SK-N-DZ (cell line): ENCODE measurements around the gene LRRC46. TPM values are rescaled to one million over a fixed set of nuclear protein-coding genes. Genes with fewer than 3 reads are reported as not detected.
A peak's percentile ranks its signal among the peaks of the same experiment; 100 is the strongest.

ENCODE experiments used
- DNase-seq: peaks from one replicate; pipeline ENCODE4 v3.0.0-alpha.2; 2015; ENCODE audit warnings: low spot score
- polyA plus RNA-seq, 2 experiments: library from polyadenylated mRNA; depleted of rRNA; stranded (reverse); fragments of >200 nt; gene quantifications; 2 replicates each; pipeline ENCODE4 v1.2.3, GENCODE V29; 2014

Gene LRRC46, protein sequence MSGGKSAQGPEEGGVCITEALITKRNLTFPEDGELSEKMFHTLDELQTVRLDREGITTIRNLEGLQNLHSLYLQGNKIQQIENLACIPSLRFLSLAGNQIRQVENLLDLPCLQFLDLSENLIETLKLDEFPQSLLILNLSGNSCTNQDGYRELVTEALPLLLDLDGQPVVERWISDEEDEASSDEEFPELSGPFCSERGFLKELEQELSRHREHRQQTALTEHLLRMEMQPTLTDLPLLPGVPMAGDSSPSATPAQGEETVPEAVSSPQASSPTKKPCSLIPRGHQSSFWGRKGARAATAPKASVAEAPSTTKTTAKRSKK
- 0.34 TPM in 1 of 2 replicates, not detected in the other for polyA plus RNA-seq (2014; cell fraction: cytosol; rRNA removed)
- polyA plus RNA-seq (2014; cell fraction: nucleus; rRNA removed), result 0.79 and 1.8 TPM in 2 replicates

DNA sequence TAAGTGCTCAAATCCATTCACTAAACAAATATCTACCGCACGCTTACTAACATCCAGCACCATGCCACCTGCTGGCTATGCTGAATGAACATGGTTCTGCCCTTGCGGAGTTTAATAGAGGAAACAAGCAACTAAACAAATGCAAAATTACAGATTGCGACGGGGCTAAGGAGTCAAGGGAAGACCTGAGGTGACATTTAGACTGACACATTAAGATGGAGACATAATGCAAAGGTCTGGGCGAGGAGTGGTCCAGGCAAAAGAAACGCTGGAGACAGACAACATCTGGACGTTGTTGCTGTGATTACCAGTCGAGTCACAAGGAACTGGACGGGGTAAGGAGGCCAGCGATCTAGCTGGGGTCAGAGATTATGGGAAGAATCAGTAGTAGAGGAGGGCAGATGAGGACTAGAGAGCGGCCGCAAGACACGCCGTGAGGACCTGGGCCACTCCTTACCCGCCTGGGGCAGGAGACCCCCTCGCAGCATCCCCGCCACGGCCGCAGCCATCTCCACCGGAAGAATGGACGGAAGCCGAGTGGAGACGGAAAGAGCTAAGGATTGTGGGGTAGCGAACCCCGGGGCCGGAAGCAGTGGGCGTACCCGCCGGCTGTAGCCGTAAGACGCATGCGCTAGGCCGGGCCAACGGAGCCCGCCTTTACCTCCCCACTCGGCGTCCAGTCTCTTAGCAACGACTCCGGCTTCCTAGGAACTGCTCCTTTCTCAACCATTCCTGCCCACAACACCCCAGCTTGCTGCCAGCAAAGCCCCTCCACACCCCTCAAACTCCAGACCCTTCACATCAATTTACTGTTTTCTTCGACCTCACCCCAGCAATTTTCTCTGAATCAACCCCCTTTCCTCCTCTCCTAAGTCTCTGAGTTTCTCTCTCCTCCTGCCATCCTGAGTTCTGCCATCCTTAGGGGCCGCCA is at the start of gene LRRC46, which contains the start of gene MRPL10:
TSS of gene LRRC46 (plus strand) at position 668 of the 931 bp plus-strand sequence. CDS start 320 bp downstream, outside the sequence.
TSS of gene MRPL10 (minus strand) at position 539 of the 931 bp plus-strand sequence. CDS start at position 509, 30 bp downstream.
- DNase-seq, result peak; percentile 95

DNA sequence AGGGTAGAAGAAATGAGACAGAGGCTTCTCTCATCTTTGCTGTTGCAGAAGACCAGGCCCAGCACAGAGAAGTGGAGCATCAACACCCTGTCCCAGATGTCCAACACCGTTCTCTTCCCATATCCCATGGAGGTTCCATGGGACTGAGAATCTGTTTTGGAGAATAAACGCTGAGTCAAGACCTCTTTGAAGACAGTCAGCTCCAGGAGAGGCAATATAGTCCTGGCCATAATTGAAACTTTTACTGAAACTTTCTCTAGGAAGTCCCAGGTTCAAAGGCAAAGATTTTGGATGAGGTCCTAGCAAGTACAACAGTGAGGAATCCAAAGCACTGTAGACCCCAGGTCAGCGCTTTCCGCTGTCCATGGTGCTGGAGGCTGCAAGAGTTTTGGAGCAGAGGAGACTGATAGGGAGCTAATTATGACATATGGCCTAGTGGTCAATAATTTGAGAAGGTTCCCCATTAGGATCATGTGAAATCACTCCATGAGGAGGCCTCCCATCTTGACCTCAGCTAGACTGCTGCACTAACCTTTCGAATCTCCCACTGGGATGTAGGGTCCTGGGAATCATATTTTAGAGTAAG is 45.8 kb upstream of the LRRC46 start:
- DNase-seq, result no peak

DNA sequence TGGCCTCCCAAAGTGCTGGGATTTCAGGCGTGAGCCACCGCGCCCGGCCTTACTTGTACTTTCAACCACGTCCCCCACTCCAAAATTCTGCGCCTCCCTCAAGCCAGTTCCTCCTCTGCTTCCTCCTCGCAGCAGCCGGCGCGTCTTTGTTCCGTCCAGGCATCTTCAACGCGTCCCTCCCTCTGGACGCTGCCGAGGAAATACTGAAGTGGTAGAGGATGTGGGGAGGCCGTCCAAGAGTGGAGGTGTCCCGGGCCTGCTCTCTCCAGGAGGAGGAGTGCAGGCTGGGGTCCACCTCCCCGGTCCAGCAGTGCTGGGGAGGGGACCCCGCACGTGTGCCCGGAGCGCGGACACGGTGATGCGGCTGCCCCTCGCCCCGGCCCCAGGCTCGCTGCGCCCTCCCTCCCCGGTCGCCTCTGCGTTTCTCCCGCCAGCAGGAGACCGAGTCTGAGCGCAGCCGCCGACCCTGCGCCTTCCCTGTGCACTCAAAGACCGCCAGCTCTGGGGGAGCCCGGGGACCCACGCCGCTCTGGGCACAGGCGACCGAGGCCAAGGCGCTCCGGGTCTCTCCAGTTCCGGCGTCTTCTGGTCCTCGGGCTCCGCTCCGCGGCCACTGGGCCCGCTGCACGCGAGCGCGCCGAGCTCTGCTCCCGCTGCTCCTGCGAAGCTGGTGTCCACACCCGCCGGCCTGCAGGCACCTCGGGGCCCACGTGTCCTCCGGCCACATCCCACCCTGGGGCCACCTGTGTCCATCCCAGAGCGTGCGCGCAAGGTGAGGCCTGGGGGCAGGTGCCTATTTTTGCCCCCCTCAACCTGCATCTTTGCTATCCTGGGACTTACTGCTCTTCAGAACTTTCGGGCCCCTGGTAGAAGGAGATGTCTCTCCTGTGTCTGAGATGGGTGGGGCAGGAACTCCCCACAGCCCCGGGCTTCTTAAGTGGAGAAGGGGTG is 41.6 kb upstream of the LRRC46 start:
- DNase-seq, result peak; percentile 81

DNA sequence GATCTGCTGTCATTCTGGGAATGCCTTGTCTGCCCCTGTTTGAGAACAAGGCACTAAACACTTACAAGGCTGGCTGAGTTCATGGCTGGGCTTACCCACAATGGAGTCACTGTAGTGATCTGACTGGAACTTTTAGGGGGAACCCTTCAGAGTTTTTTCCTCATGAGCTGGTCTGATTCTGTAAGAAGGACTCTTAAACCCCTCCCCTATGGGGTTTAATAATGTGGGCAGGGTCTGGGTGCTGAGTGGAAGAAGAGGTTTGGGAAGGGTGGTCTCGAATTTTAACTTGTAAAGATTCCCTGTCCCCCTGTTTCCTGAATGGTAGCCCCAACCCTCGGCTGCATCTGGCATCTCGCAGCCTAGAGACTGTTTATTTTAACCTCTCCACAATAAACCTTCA is 40.4 kb upstream of the LRRC46 start:
- no peak for DNase-seq

DNA sequence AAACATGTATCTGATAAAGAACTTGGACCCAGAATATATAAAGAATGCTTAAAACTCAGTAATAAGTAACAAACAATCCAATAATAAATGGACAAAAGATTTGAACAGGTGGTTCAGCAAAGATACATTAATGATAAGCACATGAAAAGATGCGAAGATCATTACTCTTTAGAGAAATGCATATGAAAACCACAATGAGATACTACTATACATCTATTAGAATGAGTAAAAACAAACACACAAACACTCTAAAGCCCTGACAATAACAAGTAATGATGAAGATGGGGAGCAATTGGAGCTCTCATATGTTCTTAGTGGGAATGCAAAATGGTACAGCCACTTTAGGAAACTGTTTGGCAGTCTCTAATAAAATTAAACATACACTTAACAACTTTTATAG is 39.0 kb upstream of the LRRC46 start:
- no peak for DNase-seq

DNA sequence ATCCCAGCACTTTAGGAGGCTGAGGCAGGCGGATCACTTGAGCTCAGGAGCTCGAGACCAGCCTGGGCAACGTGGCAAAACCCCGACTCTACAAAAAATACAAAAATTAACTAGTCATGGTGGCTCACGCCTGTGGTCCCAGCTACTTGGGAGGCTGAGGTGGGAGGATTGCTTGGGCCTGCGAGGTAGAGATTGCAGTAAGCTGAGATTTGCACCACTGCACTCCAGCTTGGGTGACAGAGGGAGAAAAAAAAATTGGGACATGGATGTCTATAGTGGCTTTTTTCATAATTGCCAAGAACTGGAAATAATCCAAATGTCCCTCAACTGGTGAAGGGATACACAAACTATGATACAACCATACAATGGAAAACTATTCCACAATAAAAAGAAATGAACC is 38.5 kb upstream of the LRRC46 start:
- no peak for DNase-seq

DNA sequence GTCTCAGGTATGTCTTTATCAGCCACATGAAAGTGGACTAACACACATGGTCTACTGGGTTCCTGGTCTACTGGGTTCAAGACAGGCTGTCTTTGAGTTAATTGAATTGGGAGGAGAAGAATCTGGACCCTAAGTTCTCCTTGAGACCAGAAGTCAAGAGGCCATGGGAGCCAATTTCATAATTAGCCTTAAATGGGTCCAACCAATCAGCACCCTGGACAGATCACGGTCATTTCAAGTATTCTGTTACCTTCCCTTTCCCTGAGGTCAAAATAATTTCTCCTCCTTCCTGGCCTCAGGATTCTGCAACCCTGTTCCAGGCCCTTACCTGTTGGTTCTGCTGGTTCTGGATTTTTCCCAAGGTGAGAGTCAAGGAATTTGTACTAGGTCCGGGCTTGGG is 33.7 kb upstream of the LRRC46 start:
- no peak for DNase-seq

DNA sequence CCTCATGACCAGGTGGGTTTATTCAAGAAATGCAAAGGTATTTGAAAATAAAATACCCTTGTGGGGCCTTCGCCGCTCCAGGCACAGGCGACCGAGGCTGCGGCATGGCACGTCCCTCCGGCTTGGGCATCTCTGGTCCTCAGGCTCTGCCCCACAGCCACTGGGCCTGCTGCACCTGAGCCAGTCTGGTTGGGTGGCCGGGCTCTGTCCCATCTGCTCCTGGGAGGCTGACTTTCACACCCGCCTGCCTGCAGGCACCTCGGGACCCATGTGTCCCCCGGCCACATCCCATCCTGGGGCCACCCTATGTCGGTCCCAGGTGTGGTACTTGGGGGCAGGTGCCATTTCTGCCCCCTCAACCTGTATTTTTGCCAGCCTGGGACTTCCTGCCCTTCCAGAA is 30.8 kb upstream of the LRRC46 start:
- DNase-seq, result no peak

DNA sequence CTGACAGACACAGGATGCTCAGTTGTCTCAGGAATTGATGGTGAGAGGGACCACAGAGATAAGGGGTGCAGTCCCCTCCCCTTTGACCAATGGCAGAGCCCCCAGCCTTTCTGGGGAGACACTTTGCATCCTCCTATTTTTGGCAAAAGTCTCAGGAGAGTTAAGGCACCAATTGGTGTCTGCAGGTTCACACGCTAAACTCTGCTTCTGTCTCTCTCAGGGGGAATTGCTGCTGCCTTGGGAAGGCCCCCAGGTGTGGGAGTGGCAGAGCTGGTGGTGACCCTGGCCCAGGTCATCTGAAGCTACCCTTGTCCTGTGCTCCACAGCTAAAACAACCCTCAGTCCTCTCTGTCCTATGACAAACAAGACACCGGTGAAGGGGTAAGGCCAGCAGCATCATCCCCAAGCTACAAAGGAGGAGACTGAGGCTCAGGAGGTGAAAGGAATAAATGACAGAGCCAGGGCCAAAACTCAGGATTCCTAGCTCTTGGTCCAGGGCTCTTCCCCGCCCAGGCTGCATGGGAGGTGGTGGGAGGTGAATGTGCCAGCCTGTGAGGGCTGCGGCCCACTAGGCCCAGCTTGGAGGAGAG is 30.2 kb upstream of the LRRC46 start:
- no peak for DNase-seq

DNA sequence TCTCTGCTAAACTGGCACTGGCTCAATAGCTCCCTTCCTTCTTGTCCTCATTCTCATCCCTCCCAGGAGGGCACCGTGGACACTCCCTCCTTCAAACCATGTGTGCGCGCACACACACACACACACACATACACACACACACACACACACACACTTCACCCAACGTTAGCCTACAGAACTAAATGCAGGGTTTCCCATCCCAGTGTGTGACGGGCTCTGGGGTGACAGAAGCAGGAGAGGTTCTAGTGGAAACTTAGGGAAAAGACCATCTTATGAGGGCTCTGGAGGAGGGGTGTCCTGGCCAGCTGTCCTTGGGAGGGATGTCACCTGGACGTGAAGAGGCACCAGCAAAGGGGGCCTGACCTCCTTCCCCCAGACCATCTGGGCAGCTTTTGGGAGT is 29.6 kb upstream of the LRRC46 start:
- no peak for DNase-seq

DNA sequence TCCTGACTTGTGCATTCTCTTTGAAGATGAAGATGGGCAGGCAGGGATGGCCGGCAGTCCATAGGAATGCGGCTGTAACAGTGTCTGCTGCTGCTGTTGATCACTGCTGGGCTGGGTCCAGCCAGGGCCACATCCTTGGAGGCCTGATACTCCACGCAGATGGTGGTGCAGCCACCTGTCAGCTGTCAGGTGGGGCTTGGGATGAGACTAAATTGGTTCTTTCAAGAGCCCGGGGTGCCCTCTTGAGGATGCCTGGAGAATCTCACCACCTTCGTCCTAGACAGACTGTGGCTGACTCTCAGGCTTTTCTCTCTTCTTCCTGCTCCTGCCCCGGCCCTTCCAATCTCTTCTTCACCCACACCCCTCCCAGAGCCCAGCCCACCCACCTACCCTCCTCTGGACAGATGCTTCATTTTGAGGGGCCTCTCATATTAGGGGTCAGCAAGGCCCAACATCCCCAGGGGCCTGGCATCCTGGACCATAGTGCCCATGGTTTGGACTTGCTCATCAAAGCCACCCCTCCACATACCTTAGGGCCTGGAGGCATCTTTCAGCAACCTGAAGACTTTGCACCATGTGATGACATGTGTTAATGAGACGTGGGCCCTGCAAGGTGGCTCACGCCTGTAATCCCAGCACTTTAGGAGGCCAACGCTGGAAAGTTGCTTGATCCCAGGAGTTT is 29.0 kb upstream of the LRRC46 start:
- peak; percentile 76 for DNase-seq

DNA sequence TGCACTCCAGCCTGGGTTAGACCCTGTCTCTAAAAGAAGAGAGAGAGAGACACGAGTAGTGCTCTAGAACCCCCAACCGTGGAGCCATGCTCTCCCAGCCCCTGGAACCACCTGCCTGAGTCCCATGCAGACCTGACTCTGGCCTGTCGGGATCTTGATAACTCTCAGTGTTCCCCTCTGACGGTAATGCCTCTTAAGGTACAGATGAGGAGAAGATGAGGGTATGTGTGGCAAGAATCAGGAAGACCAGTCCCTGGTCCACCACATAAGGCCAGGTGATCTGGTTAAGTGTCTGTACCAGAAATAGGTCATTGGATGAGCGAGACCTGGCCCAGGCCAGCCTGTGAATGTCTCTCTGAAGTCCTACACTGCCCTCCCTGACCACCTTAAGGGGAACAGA is 28.3 kb upstream of the LRRC46 start:
- DNase-seq, result no peak

DNA sequence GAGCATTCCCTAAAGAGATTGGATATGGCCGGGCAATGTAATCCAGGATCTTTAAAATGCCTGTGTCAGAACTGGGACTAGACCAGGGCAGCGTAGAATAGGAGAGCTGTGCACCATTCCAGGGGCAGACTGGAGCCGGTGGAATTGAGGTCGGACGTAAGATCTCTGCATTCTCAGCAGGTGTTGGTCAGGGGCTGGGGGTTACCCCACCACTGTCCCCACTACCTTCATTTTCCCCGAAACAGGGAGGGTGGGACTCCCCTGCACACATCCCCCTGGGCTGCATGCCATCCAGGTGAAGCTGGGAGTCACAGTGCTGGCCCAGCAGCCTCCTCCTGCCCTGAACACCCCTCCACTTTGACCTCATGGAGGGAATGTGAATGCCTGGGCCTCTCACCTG is 27.7 kb upstream of the LRRC46 start:
- no peak for DNase-seq

DNA sequence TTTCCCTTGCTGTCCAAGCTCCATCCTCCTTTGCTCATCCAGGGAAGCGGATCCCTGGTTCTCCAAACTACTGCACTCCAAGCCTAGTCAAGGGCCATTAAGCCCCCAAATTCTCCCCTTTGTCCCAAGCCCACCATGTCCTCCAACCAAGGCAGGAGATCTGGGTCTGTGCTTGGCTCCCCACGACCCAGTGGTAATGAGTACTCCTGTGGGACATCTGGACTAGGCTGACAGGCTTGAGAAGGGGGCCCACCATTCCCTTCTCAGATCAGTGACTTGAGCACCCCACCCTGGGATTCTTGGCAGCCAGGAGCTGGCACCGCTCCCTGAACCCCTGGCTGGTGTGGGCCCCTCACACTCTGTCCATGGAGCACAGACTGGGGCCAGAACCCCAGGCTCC is 27.0 kb upstream of the LRRC46 start:
- DNase-seq, result no peak

DNA sequence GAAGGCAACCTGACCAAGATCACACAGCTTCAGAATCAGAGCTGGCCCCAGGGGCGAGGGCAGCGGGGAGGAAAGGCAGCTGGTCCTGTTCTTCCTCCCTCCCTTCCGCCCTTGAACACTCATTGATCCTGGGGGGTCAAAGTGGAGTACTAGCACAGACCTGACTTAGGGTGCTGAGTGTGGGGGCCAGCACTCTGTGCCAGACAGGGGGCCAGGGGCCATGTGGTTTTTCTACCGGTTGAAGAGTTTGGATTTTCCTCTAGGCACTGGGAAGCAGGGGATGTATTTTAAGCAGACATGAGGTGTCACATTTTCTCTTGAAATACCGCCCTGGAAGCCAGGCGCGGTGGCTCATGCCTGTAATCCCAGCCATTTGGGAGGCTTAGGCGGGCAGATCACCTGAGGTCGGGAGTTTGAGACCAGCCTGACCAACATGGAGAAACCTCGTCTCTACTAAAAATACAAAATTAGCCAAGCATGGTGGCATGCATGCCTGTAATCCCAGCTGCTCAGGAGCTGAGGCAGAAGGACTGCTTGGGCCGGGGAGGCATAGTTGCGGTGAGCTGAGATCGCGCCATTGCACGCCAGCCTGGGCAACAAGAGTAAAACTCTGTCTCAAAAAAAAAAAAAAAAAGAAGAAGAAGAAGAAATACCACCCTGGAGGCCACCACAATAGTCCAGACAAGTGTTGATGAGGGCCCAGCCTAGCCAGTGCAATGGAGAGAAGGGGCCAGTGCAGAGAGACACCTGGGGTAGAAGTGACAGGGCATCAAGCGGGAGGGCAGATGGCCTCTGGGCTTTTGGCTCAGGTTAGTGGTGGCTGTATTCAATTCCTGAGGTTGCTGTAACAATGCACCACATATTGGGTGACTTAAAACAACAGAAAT is 25.2 kb upstream of the LRRC46 start:
- DNase-seq, result no peak

DNA sequence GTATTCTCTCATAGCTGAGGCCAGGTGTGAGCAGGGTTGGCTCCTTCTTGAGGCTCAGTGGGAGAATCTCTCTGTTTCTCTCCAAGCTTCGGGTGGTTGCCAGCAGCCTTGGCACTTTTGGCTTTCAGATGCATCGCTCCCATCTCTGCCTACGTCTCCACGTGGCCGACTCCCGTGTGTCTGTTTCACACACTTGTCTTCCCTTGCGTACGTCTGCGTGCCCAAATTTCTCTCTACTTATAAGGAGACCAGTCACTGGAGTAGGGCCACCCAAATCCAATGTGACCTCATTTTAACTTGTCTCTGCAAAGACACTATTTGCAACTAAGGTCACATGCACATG is 24.6 kb upstream of the LRRC46 start:
- no peak for DNase-seq

DNA sequence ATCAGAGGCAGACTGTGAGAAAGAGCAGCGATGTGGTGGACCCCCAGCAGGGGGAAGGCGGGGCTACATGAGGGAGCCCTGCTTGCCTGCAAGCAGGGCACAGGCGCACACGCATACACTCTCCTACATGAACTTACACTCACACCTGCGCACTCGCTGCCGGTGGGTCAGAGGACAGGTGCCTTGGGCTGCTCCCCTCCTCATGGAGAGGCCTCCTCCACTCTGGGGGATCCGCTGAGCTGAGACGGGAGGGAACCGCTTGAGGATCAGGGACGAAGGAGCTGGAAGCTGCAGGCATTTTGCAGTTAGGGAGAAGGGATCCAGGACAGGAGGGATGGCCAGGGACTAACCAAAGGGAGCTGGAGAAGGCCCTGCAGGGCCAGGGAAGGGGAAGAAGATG is 24.0 kb upstream of the LRRC46 start:
- no peak for DNase-seq

DNA sequence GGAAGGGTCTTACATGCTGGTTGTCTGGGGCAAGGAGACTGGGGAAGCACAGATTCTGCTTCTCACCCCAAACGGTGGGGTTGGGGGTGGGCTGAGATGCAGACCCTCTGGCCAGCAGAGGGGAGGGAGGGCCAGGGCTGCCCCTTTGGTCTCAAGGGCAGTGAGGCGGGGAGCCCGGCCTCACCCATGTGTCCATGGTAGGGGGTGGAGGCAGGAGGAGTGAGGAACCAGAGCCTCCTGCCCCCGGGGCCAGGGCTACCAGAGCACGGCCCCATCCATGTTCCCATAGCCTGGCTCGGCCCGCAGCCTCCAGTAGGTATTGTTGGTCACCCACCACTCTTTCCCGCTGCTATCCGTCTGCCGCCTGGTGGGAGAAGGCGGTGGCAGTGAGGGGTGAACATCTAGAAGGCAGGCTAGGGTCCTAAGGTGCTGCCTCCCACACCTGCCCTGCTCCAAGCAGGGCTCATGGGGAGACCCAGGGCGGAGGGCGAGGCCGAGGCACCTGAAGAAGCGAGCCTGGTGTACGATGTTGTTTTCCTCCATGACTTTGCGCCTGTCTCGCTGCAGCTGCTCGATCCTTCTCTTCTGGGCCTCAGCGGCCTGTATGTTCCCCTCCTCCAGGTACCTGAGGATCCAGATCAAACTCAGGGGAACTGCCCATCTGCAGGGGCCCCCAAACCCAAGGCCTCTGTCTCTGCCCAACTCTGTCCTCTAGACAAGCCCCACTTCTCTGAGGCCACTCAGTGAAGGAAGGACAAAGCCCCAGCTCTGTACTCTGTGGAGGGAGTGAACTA is 23.2 kb upstream of the LRRC46 start:
- DNase-seq, result no peak
